Left ventricle myocardium inferior (tissue), 1 donor: ENCODE results near the gene VPS50. TPM values are rescaled to one million over a fixed set of nuclear protein-coding genes. Genes with fewer than 3 reads are reported as not detected.

Experiments
- DNase-seq: peaks from one replicate; pipeline ENCODE4 v3.0.0-alpha.2; 2020
- H3K27ac ChIP-seq: fragments of 200-600 bp; replicated peaks from 2 replicates; pipeline ENCODE4 v1.8.0; 2021
- H3K27me3 ChIP-seq: fragments of 200-600 bp; 2 replicates; pipeline ENCODE4 v1.8.0; 2021; ENCODE audit warnings: low read depth
- H3K36me3 ChIP-seq: fragments of 200-600 bp; 2 replicates; pipeline ENCODE4 v1.8.0; 2021
- H3K4me1 ChIP-seq: fragments of 200-600 bp; 2 replicates; pipeline ENCODE4 v1.8.0; 2021
- H3K4me3 ChIP-seq: fragments of 200-600 bp; 2 replicates; pipeline ENCODE4 v1.8.0; 2021; ENCODE audit warnings: mild to moderate bottlenecking, moderate library complexity
- H3K9me3 ChIP-seq: fragments of 200-600 bp; replicated peaks from 2 replicates; pipeline ENCODE4 v1.8.0; 2021
- CTCF ChIP-seq: fragments of 200-600 bp; IDR thresholded peaks from 2 replicates; pipeline ENCODE4 v1.8.0; 2021; ENCODE audit warnings: antibody characterized with exemption, mild to moderate bottlenecking, borderline replicate concordance
- intact Hi-C: fragments of 100-400 bp; cut with micrococcal nuclease; formaldehyde crosslinking; loops from one replicate; pipeline ENCODE4 v1.11.0; 2022
- total RNA-seq: library from RNA; stranded (reverse); fragmentation: NEBNext Ultra II Directional; extraction: Animal tissue kit (Norgen Biotek cat#: 25700); gene quantifications from one replicate; pipeline ENCODE4 v1.2.1, GENCODE V29; 2021
- donor health status: DM: no; HTN: yes; CAD: no; lungs with severe emphysema.

VPS50 gene
- total RNA-seq, 1 donor from 2014 or later, result 19.5 TPM

- no peaks in the 10 kb centered on the region for H3K4me1 ChIP-seq
- TF ChIP-seq CTCF, result no peak
- no peak for DNase-seq
- H3K9me3 ChIP-seq, result no peaks in the 10 kb centered on the region
- intact Hi-C loops, result no loop called here
- H3K27ac ChIP-seq, result no peak overlapping the region
- H3K4me3 ChIP-seq, result no peak overlapping the region
- H3K36me3 ChIP-seq, result peaks cover 33% of the 10 kb centered on the region
- no peaks in the 10 kb centered on the region for H3K27me3 ChIP-seq
Observed at GRCh38 chr7:93301736-93302135, 69.6 kb downstream of the VPS50 start.

GRCh38 chr7:93307131-93307660 is 75.0 kb downstream of the VPS50 start:
- H3K4me1 ChIP-seq, result no peaks in the 10 kb centered on the region
- intact Hi-C loops, result no loop called here
- no peak for TF ChIP-seq CTCF
- no peaks in the 10 kb centered on the region for H3K9me3 ChIP-seq
- H3K27ac ChIP-seq, result no peak overlapping the region
- no peak overlapping the region for H3K4me3 ChIP-seq
- peaks cover 36% of the 10 kb centered on the region for H3K36me3 ChIP-seq
- no peak for DNase-seq
- H3K27me3 ChIP-seq, result no peaks in the 10 kb centered on the region

GRCh38 chr7:93307943-93308342 is 75.8 kb downstream of the VPS50 start:
- Histone ChIP-seq H3K4me3 (no peak overlapping the region), H3K9me3 (no peaks in the 10 kb centered on the region), H3K27ac (no peak overlapping the region), H3K36me3 (peaks cover 44% of the 10 kb centered on the region), H3K4me1 (no peaks in the 10 kb centered on the region), H3K27me3 (no peaks in the 10 kb centered on the region)
- intact Hi-C loops, result no loop called here
- no peak for DNase-seq
- TF ChIP-seq CTCF, result no peak

GRCh38 chr7:93310346-93310745 is 78.2 kb downstream of the VPS50 start:
- intact Hi-C loops, result no loop called here
- H3K36me3 ChIP-seq, result peaks cover 62% of the 10 kb centered on the region

GRCh38 chr7:93314449-93314848 is 82.3 kb downstream of the VPS50 start:
- TF ChIP-seq CTCF, result no peak
- peaks cover 39% of the 10 kb centered on the region for H3K36me3 ChIP-seq

More at GRCh38 chr7:93310346-93310745, 78.2 kb downstream of the VPS50 start:
- no peak for TF ChIP-seq CTCF
- H3K9me3 ChIP-seq, result no peaks in the 10 kb centered on the region
- no peaks in the 10 kb centered on the region for H3K27me3 ChIP-seq
- H3K4me1 ChIP-seq, result no peaks in the 10 kb centered on the region
- no peak for DNase-seq
- H3K27ac ChIP-seq, result no peak overlapping the region
- no peak overlapping the region for H3K4me3 ChIP-seq

More at GRCh38 chr7:93314449-93314848, 82.3 kb downstream of the VPS50 start:
- Histone ChIP-seq H3K27ac (no peak overlapping the region), H3K27me3 (no peaks in the 10 kb centered on the region), H3K4me1 (no peaks in the 10 kb centered on the region), H3K4me3 (no peak overlapping the region), H3K9me3 (no peaks in the 10 kb centered on the region)
- no peak for DNase-seq
- intact Hi-C loops, result no loop called here
